ENCODE results near the gene TRMT5. TPM values are rescaled to one million over a fixed set of nuclear protein-coding genes. Genes with fewer than 3 reads are reported as not detected.

TRMT5 gene
- total and polyA plus RNA-seq, 2 donors (not counting 1 experiment from before 2014, with no cell fraction given), result 1.0 to 6.1 TPM

GRCh38 chr14:60944204-60944603, 36.7 kb downstream of the TRMT5 start:
- Histone ChIP-seq H3K4me3 (ENCODE audit: control extremely low read depth in 1 of 5, extremely low read depth in 1 of 5, insufficient read depth in 1 of 5, low read depth in 2 of 5, low read length in 4 of 5) (no peak overlapping the region), H4K20me1 (ENCODE audit: control insufficient read depth, insufficient read depth, low read length, poor library complexity, severe bottlenecking) (no peaks in the 10 kb centered on the region), H3K4me1 (ENCODE audit: control insufficient read depth in 2 of 2, insufficient read depth in 2 of 2, low read length in 2 of 2) (no peaks in the 10 kb centered on the region), H3K4me2 (replicated peaks; ENCODE audit: low read depth, low read length, poor library complexity, severe bottlenecking) (no peak overlapping the region), H2AFZ (ENCODE audit: insufficient read depth, low read depth, low read length, poor library complexity, severe bottlenecking) (no peak overlapping the region), H3K9me3 (ENCODE audit: control extremely low read depth in 1 of 3, control insufficient read depth in 2 of 3, insufficient read depth in 1 of 3, low read length in 2 of 3) (no peaks in the 10 kb centered on the region), H3K79me2 (ENCODE audit: control insufficient read depth, insufficient read depth, low read length) (no peaks in the 10 kb centered on the region), H3K27me3 (replicated peaks in 1 of 4; ENCODE audit: control extremely low read depth in 1 of 4, control insufficient read depth in 3 of 4, insufficient read depth in 4 of 4, low read length in 3 of 4) (no peaks in the 10 kb centered on the region), H3K27ac (ENCODE audit: low read length in 2 of 2) (no peak overlapping the region), H3K9ac (ENCODE audit: low read length) (no peak overlapping the region), H3K36me3 (replicated peaks in 1 of 2; ENCODE audit: control extremely low read depth in 1 of 2, control insufficient read depth in 1 of 2, extremely low read depth in 1 of 2, insufficient read depth in 2 of 2, low read length in 1 of 2) (no peaks in the 10 kb centered on the region)
- Mint-ChIP-seq H3K4me1 (no peaks in the 10 kb centered on the region), H3K9me3 (ENCODE audit: insufficient read depth) (no peaks in the 10 kb centered on the region), H3K4me3 (no peak overlapping the region), H3K27ac (no peak overlapping the region), H3K27me3 (no peaks in the 10 kb centered on the region)
- whole genome bisulfite sequencing (ENCODE audit: insufficient coverage), result no CpG with 5 or more reads among the region's 4 CpGs
- ChIA-PET POLR2A (no interaction called here), CTCF (no interaction called here)
- TF ChIP-seq CTCF (IDR thresholded peaks at IDR 0.05), result no peak
- TF ChIP-seq EZH2 (IDR thresholded peaks at IDR 0.05; ENCODE audit: borderline replicate concordance, insufficient read depth, low read depth, low read length, poor library complexity, severe bottlenecking), result no peak
- intact Hi-C loops (cut with micrococcal nuclease), result no loop called here
- DNase-seq (no peak), ATAC-seq (ENCODE audit: low read depth) (no peak)

GRCh38 chr14:60943637-60944032, 37.2 kb downstream of the TRMT5 start:
- Histone ChIP-seq H3K9ac (ENCODE audit: low read length) (no peak overlapping the region), H3K4me1 (ENCODE audit: control insufficient read depth in 2 of 2, insufficient read depth in 2 of 2, low read length in 2 of 2) (no peaks in the 10 kb centered on the region), H3K4me3 (ENCODE audit: control extremely low read depth in 1 of 5, extremely low read depth in 1 of 5, insufficient read depth in 1 of 5, low read depth in 2 of 5, low read length in 4 of 5) (no peak overlapping the region), H3K27me3 (replicated peaks in 1 of 4; ENCODE audit: control extremely low read depth in 1 of 4, control insufficient read depth in 3 of 4, insufficient read depth in 4 of 4, low read length in 3 of 4) (no peaks in the 10 kb centered on the region), H3K9me3 (ENCODE audit: control extremely low read depth in 1 of 3, control insufficient read depth in 2 of 3, insufficient read depth in 1 of 3, low read length in 2 of 3) (no peaks in the 10 kb centered on the region), H3K27ac (ENCODE audit: low read length in 2 of 2) (no peak overlapping the region), H3K79me2 (ENCODE audit: control insufficient read depth, insufficient read depth, low read length) (no peaks in the 10 kb centered on the region), H3K36me3 (replicated peaks in 1 of 2; ENCODE audit: control extremely low read depth in 1 of 2, control insufficient read depth in 1 of 2, extremely low read depth in 1 of 2, insufficient read depth in 2 of 2, low read length in 1 of 2) (no peaks in the 10 kb centered on the region), H2AFZ (ENCODE audit: insufficient read depth, low read depth, low read length, poor library complexity, severe bottlenecking) (no peak overlapping the region), H3K4me2 (replicated peaks; ENCODE audit: low read depth, low read length, poor library complexity, severe bottlenecking) (no peak overlapping the region), H4K20me1 (ENCODE audit: control insufficient read depth, insufficient read depth, low read length, poor library complexity, severe bottlenecking) (no peaks in the 10 kb centered on the region)
- Mint-ChIP-seq H3K27me3 (no peaks in the 10 kb centered on the region), H3K4me3 (no peak overlapping the region), H3K27ac (no peak overlapping the region), H3K4me1 (no peaks in the 10 kb centered on the region), H3K9me3 (ENCODE audit: insufficient read depth) (no peaks in the 10 kb centered on the region)
- ATAC-seq (ENCODE audit: low read depth), result no peak
- no peak for TF ChIP-seq CTCF (IDR thresholded peaks at IDR 0.05)
- no peak for TF ChIP-seq EZH2 (IDR thresholded peaks at IDR 0.05; ENCODE audit: borderline replicate concordance, insufficient read depth, low read depth, low read length, poor library complexity, severe bottlenecking)
- intact Hi-C loops (cut with micrococcal nuclease), result no loop called here
- CTCF ChIA-PET, result no interaction called here
- DNase-seq, result no peak
- no CpG with 5 or more reads among the region's 1 CpG for WGBS (ENCODE audit: insufficient coverage)
- POLR2A ChIA-PET, result no interaction called here

Measured in B cell (primary cell).